SK-N-SH (cell line): ENCODE results near the gene C6orf15.

Experiments
- EP300 ChIP-seq, 2 experiments: IDR thresholded peaks; 2 replicates each; pipeline versions ENCODE4 v1.4.0 to v1.6.1; 2012; ENCODE audit warnings: borderline replicate concordance in 1 of 2, low read depth in 1 of 2, low read length in 1 of 2
- EZH2phosphoT487 ChIP-seq: fragments of 200-600 bp; sonication (generic); IDR thresholded peaks from 2 replicates; pipeline ENCODE4 v1.6.1; 2017; ENCODE audit warnings: low read depth, mixed run types, mild to moderate bottlenecking, antibody characterized with exemption, moderate library complexity, borderline replicate concordance
- JUND ChIP-seq: IDR thresholded peaks from 2 replicates; pipeline ENCODE4 v1.4.0; 2012
- MXI1 ChIP-seq: IDR thresholded peaks from 2 replicates; pipeline ENCODE4 v1.6.1; 2012; ENCODE audit warnings: mild to moderate bottlenecking, low read depth, low read length, improper control_type of control experiment
- RAD21 ChIP-seq: IDR thresholded peaks from 2 replicates; pipeline ENCODE4 v1.6.1; 2012; ENCODE audit warnings: mild to moderate bottlenecking, low read length
- SMC3 ChIP-seq: IDR thresholded peaks from 2 replicates; pipeline ENCODE4 v1.6.1; 2012; ENCODE audit warnings: low read depth, low read length, improper control_type of control experiment
- TCF12 ChIP-seq: IDR thresholded peaks from 2 replicates; pipeline ENCODE4 v1.4.0; 2012
- TF ChIP-seq, protein P1 (sequence below): fragments of 200-600 bp; sonication (generic); IDR thresholded peaks from 2 replicates; pipeline ENCODE4 v1.6.1; 2017; ENCODE audit warnings: antibody characterized with exemption, mild to moderate bottlenecking, moderate library complexity
- TF ChIP-seq, protein P2 (sequence below): IDR thresholded peaks from 2 replicates; pipeline ENCODE4 v1.6.1; 2012; ENCODE audit warnings: mild to moderate bottlenecking, low read depth, low read length, moderate library complexity
- TF ChIP-seq, protein P3 (sequence below): IDR thresholded peaks from 2 replicates; pipeline ENCODE4 v1.4.0; 2012; ENCODE audit warnings: low read depth

DNA sequence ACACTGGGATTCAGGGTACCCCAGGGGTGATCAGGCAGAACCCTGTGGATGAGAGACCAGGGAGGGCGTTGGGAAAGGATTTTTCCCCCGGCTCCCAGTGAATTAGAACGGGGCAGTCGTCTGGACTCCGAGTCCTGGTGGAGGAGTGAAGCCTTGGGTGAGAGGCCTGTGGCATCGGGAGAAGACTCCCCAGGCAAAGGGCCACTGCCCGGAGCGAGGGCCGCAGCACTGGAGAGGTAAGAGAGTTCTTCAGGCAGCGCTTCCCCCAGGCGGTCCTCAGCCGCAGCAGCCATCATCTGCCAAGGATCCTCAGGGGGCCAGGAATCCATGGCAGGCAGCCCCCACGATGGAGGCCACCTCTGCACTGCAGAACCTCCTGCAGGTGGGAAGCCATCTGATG lies 663 bp downstream of the C6orf15 start:
- TF ChIP-seq, protein P1, sequence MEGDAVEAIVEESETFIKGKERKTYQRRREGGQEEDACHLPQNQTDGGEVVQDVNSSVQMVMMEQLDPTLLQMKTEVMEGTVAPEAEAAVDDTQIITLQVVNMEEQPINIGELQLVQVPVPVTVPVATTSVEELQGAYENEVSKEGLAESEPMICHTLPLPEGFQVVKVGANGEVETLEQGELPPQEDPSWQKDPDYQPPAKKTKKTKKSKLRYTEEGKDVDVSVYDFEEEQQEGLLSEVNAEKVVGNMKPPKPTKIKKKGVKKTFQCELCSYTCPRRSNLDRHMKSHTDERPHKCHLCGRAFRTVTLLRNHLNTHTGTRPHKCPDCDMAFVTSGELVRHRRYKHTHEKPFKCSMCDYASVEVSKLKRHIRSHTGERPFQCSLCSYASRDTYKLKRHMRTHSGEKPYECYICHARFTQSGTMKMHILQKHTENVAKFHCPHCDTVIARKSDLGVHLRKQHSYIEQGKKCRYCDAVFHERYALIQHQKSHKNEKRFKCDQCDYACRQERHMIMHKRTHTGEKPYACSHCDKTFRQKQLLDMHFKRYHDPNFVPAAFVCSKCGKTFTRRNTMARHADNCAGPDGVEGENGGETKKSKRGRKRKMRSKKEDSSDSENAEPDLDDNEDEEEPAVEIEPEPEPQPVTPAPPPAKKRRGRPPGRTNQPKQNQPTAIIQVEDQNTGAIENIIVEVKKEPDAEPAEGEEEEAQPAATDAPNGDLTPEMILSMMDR: no peak
- TF ChIP-seq JUND (no peak), MXI1 (no peak), EZH2phosphoT487 (no peak), TCF12 (no peak), EP300 (IDR thresholded peaks at IDR 0.05; ENCODE audit: borderline replicate concordance in 1 of 2, low read depth in 1 of 2, low read length in 1 of 2) (no peak), RAD21 (no peak), SMC3 (no peak)
- TF ChIP-seq, protein P2, sequence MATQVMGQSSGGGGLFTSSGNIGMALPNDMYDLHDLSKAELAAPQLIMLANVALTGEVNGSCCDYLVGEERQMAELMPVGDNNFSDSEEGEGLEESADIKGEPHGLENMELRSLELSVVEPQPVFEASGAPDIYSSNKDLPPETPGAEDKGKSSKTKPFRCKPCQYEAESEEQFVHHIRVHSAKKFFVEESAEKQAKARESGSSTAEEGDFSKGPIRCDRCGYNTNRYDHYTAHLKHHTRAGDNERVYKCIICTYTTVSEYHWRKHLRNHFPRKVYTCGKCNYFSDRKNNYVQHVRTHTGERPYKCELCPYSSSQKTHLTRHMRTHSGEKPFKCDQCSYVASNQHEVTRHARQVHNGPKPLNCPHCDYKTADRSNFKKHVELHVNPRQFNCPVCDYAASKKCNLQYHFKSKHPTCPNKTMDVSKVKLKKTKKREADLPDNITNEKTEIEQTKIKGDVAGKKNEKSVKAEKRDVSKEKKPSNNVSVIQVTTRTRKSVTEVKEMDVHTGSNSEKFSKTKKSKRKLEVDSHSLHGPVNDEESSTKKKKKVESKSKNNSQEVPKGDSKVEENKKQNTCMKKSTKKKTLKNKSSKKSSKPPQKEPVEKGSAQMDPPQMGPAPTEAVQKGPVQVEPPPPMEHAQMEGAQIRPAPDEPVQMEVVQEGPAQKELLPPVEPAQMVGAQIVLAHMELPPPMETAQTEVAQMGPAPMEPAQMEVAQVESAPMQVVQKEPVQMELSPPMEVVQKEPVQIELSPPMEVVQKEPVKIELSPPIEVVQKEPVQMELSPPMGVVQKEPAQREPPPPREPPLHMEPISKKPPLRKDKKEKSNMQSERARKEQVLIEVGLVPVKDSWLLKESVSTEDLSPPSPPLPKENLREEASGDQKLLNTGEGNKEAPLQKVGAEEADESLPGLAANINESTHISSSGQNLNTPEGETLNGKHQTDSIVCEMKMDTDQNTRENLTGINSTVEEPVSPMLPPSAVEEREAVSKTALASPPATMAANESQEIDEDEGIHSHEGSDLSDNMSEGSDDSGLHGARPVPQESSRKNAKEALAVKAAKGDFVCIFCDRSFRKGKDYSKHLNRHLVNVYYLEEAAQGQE: no peak
- TF ChIP-seq, protein P3, sequence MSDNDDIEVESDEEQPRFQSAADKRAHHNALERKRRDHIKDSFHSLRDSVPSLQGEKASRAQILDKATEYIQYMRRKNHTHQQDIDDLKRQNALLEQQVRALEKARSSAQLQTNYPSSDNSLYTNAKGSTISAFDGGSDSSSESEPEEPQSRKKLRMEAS: no peak
